ENCODE measurements around the gene ACE. TPM values are rescaled to one million over a fixed set of nuclear protein-coding genes. Genes with fewer than 3 reads are reported as not detected.

Gene ACE
- polyA plus RNA-seq, 1 donor (not counting 4 experiments of a cell fraction or from before 2014, with no cell fraction given), result 0.07 TPM

GRCh38 chr17:63448655-63449054 is 28.2 kb upstream of the ACE start:
- no peak for FAIRE-seq
- TF ChIP-seq, protein P1, sequence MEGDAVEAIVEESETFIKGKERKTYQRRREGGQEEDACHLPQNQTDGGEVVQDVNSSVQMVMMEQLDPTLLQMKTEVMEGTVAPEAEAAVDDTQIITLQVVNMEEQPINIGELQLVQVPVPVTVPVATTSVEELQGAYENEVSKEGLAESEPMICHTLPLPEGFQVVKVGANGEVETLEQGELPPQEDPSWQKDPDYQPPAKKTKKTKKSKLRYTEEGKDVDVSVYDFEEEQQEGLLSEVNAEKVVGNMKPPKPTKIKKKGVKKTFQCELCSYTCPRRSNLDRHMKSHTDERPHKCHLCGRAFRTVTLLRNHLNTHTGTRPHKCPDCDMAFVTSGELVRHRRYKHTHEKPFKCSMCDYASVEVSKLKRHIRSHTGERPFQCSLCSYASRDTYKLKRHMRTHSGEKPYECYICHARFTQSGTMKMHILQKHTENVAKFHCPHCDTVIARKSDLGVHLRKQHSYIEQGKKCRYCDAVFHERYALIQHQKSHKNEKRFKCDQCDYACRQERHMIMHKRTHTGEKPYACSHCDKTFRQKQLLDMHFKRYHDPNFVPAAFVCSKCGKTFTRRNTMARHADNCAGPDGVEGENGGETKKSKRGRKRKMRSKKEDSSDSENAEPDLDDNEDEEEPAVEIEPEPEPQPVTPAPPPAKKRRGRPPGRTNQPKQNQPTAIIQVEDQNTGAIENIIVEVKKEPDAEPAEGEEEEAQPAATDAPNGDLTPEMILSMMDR (optimal IDR thresholded peaks at IDR 0.05 in 1 of 3, IDR thresholded peaks at IDR 0.05 in 1 of 3, conservative IDR thresholded peaks at IDR 0.05 in 1 of 3; ENCODE audit: extremely low read depth in 1 of 3, insufficient read depth in 2 of 3, low read length in 3 of 3), result no peak
- TF ChIP-seq EZH2 (IDR thresholded peaks at IDR 0.05; ENCODE audit: low read length), result no peak
- Histone ChIP-seq H3K4me2 (ENCODE audit: control insufficient read depth, extremely low read depth, insufficient read depth, low read depth, low read length) (no peak overlapping the region), H3K9me1 (ENCODE audit: control insufficient read depth, extremely low read depth, insufficient read depth, low read length) (no peaks in the 10 kb centered on the region), H3K27ac (ENCODE audit: control insufficient read depth, insufficient read depth, low read length) (no peak overlapping the region), H3K27me3 (ENCODE audit: control insufficient read depth, extremely low read depth, insufficient read depth, low read length) (peaks cover 10% of the 10 kb centered on the region), H2AFZ (ENCODE audit: control insufficient read depth, low read length) (no peak overlapping the region), H3K36me3 (ENCODE audit: control insufficient read depth in 2 of 2, extremely low read depth in 1 of 2, insufficient read depth in 2 of 2, low read length in 2 of 2) (no peaks in the 10 kb centered on the region), H3K4me1 (ENCODE audit: control insufficient read depth, extremely low read depth, insufficient read depth, low read length) (peaks cover 11% of the 10 kb centered on the region), H3K9ac (ENCODE audit: control insufficient read depth, extremely low read depth, insufficient read depth, low read length) (no peak overlapping the region), H3K4me3 (ENCODE audit: control insufficient read depth in 2 of 3, extremely low read depth in 1 of 3, insufficient read depth in 2 of 3, low read depth in 1 of 3, low read length in 3 of 3) (no peak overlapping the region), H3K9me3 (ENCODE audit: control insufficient read depth, low read depth, low read length) (no peaks in the 10 kb centered on the region), H3K79me2 (ENCODE audit: control insufficient read depth, insufficient read depth, low read length) (no peaks in the 10 kb centered on the region), H4K20me1 (ENCODE audit: control insufficient read depth, extremely low read depth, insufficient read depth, low read length) (no peaks in the 10 kb centered on the region)
- dilution Hi-C loops (cut with MboI; ENCODE audit: extremely low pct_ligation_motif_present, low sequenced_read_pairs), result no loop called here
- DNase-seq (ENCODE audit: low read depth, low spot score), result no peak

DNA sequence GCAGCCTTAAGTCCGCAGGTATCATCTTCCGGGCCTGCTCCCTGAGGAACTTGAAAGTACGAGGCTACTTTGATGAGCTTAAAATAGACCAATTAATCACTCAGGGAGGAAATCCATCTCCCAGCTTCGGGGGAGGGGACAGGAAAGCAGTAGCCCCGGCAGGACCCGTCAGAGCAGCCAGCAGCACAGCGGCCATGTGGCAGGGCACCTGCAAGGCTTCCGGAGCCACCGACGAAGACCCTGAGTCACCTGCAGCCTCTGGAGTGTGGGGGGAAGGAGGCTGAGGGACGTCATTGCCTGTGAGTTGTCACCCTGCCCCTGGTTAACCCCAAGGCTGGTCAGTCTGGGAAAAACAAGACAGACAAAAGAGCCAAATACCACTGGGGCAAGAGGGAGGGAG is 26.3 kb upstream of the ACE start:
- dilution Hi-C loops (cut with MboI; ENCODE audit: extremely low pct_ligation_motif_present, low sequenced_read_pairs), result no loop called here
- no peaks in the 10 kb centered on the region for H3K9me3 ChIP-seq (ENCODE audit: control insufficient read depth, low read depth, low read length)
- H3K4me1 ChIP-seq (ENCODE audit: control insufficient read depth, extremely low read depth, insufficient read depth, low read length), result peaks cover 11% of the 10 kb centered on the region
- H3K4me3 ChIP-seq (ENCODE audit: control insufficient read depth in 2 of 3, extremely low read depth in 1 of 3, insufficient read depth in 2 of 3, low read depth in 1 of 3, low read length in 3 of 3), result no peak overlapping the region
- H3K9ac ChIP-seq (ENCODE audit: control insufficient read depth, extremely low read depth, insufficient read depth, low read length), result no peak overlapping the region
- no peak overlapping the region for H2AFZ ChIP-seq (ENCODE audit: control insufficient read depth, low read length)
- H3K4me2 ChIP-seq (ENCODE audit: control insufficient read depth, extremely low read depth, insufficient read depth, low read depth, low read length), result no peak overlapping the region
- no peak for TF ChIP-seq EZH2 (IDR thresholded peaks at IDR 0.05; ENCODE audit: low read length)
- TF ChIP-seq, protein P1 (optimal IDR thresholded peaks at IDR 0.05 in 1 of 3, IDR thresholded peaks at IDR 0.05 in 1 of 3, conservative IDR thresholded peaks at IDR 0.05 in 1 of 3; ENCODE audit: extremely low read depth in 1 of 3, insufficient read depth in 2 of 3, low read length in 3 of 3), result no peak
- peaks cover 10% of the 10 kb centered on the region for H3K27me3 ChIP-seq (ENCODE audit: control insufficient read depth, extremely low read depth, insufficient read depth, low read length)
- H3K79me2 ChIP-seq (ENCODE audit: control insufficient read depth, insufficient read depth, low read length), result no peaks in the 10 kb centered on the region
- DNase-seq (ENCODE audit: low read depth, low spot score) (no peak), FAIRE-seq (no peak)
- no peaks in the 10 kb centered on the region for H3K9me1 ChIP-seq (ENCODE audit: control insufficient read depth, extremely low read depth, insufficient read depth, low read length)
- no peaks in the 10 kb centered on the region for H3K36me3 ChIP-seq (ENCODE audit: control insufficient read depth in 2 of 2, extremely low read depth in 1 of 2, insufficient read depth in 2 of 2, low read length in 2 of 2)
- H3K27ac ChIP-seq (ENCODE audit: control insufficient read depth, insufficient read depth, low read length), result no peak overlapping the region
- H4K20me1 ChIP-seq (ENCODE audit: control insufficient read depth, extremely low read depth, insufficient read depth, low read length), result no peaks in the 10 kb centered on the region
